GM21526 (cell line): ENCODE measurements around the gene RANBP1.

Source experiments
- ATAC-seq: cut with Tn5 transposase; IDR thresholded peaks from one replicate; pipeline ENCODE4 v1.9.1; 2021; ENCODE audit warnings: moderate library complexity; ENCODE audit not compliant: unreplicated experiment, low FRiP score

RANBP1 gene

DNA sequence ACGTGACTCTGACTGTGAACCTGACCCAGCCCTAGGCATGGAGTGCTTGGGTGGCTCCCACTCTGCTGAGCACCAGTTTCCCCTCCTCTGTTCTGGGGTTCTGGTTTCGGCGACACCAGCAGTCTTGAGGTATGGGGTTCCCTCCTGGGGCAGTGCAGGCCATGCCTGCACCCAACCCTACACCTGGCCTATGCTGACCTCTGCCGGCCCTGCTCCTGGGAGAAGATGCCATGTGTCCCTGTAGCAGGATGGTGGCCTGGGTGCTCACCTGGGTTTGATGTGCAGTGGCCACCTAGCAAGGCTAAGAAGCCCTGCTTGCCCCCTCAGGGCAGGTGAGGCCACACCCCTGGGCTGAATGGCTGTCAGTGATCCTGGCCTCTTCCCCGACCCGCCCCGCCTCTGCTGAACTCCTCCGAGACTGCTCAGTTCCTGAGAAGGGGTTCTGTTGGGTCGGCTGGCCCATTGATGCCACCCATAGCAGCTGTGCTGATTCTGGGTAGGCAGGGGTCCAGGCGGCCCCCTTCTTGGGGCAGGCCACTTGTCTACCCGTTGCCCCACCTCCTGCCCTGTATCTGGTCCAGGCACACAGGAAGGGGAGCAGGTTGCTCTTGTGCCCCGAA, 18.1 kb downstream of the RANBP1 start:
- ATAC-seq, result no peak

DNA sequence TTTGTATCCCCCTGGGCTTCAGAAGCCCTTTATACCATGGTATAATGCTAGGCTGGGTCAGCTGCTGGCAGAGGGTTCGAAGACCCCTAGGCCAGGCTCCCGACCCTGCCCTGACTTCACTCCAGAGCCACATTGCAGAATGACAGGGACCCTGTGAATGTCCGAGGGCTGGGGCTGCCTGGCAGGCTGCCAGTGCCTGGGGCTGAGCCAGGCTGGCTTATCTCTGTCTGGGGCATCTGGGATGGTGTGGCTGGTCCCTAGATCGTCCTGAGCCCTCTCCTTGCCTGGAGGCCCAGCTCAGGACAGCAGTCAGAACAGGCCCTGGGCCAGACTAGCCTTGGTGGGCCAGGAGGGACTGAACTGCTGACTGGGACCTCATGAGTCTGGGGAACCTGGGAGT, 19.4 kb downstream of the RANBP1 start:
- no peak for ATAC-seq

DNA sequence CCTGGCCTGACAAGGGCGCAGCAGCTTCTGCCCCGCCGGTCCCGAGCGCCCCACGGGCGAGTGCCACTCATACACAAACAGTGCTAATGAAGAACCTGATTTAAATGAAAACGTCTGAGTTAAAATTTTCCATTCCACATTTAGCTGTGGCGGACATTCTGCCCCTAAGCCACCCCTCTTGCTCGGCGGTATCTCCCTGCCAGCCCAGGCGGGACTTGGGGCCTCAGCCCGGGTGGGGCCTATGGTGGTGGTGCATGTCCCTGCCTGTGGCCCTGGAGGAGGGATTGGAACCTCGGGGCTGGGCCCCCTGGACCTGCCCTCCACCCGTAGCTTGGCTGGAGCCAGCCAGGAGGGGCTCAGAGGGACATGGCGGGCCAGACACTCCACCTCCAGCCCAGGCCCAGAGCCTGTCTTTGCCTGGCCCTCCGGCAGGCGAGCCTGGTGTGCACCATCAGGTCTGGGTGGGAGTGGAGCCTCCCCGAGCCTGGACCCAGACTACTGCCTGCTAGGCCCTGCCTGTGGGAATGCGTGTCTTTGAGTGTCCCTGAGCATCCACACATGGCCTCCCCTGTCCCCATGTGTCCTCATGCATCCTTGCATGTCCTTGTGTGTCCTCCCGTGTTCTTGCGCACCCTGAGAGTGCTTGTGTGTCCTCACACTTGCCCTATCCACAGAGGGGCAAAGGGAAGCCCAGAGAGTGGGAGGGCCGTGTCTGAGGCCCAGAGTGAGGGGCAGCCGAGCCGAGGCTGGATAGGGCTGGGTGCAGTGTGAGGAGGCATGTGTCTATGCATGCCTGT, 20.1 kb downstream of the RANBP1 start:
- ATAC-seq, result no peak

DNA sequence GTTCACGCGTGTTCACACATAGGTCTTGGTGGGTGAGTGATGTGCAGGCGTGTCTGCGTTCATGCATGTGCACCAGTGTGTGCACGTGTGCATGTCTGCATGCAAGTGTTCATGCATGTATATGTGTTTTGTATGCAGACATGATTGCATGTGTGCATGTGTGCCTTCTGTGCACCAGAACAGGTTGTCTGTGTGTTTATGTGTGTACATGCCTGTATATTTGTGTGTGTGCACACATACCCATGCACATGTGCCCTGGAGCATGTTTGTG, 20.6 kb downstream of the RANBP1 start:
- ATAC-seq, result no peak

DNA sequence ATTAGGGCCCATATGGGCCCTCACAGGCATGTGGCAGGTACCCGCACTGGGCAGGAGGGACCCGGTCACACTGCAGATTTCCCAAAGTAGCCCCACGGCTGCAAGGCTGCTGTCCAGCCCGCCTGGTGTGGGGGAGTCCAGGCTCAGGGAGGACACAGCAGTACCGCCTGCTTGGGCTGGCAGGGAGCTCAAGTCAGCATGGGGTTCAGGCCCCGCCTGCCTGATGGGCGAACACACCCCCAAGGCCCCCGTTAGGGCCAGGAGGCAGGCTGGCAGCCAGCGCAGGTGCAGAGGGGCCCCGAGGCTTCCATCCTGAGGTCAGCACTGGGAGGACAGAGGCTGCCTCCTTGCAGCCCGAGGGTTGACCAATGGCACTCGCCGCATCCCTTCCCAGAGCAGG, 21.2 kb downstream of the RANBP1 start:
- ATAC-seq, result no peak

DNA sequence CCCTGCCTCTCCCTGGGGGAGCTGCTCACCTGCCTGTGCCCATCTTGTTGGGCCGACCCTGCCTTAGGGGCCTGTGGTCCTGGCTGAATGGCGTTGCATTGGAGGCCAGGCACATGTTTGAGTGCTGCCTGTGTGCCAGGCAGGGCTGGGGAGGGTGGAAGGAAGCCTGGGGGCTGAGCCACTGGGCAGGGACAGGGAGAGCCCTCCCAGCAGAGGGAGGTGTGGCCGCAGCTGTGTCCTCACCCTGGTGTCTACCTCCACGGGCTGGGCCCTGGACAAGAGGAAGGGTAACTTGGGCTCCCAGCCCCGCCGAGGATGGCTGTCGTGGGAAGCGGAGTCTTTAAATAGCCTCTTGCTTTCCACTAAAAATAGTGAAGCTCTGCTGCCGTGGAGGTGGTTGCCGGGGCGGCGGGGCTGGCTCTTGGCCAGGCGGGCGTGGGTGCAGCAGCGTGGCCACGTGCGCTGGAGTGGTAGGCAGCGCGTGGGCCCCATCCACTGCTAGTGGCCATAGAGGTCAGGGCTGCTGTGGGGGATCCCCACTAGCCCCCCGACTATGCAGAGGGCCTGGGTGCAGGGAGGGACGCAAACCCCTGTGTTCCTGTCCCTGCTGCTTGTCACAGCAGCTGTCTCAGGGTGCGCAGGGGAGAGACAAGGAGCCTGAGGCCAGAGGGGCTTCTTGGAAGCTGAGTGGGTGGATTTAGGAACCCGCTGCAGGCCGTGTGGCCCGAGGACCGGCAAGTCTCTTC, 21.9 kb downstream of the RANBP1 start:
- no peak for ATAC-seq

DNA sequence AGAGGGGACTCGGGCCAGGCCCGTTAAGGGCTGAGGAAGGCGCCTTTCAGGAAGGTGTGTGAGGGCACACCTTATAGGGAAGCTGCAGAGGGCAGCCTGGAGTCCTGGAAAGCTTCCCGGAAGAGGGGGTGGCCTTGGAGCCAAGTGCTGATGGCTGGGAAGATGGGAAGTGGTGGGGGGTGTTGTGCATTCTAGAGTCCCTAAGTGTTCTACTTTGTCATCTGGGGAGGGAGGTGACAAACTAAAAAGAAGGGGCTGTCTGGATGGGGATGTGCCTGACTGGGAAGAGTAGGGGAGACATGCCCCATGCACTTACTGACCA, 22.5 kb downstream of the RANBP1 start:
- ATAC-seq, result no peak

DNA sequence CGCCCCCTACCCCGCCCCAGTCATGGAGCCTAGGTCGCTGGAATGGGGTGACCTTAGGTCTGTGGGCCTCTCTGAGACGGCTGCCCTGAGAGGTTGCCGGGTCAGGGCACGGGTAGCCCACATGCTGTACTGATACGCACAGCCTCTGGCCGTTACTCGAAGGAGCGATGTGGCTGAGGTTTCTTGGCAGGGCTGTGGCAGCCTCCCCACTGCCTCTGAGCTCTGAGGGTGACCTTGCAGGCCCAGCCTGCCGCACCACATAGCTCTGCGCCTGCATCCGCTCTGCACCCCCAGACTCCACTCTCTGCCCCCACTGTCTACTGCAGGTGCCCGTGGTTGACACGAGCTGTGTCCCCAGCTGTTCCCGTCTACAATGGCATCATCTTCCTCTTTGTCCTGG, 23.0 kb downstream of the RANBP1 start:
- no peak for ATAC-seq

DNA sequence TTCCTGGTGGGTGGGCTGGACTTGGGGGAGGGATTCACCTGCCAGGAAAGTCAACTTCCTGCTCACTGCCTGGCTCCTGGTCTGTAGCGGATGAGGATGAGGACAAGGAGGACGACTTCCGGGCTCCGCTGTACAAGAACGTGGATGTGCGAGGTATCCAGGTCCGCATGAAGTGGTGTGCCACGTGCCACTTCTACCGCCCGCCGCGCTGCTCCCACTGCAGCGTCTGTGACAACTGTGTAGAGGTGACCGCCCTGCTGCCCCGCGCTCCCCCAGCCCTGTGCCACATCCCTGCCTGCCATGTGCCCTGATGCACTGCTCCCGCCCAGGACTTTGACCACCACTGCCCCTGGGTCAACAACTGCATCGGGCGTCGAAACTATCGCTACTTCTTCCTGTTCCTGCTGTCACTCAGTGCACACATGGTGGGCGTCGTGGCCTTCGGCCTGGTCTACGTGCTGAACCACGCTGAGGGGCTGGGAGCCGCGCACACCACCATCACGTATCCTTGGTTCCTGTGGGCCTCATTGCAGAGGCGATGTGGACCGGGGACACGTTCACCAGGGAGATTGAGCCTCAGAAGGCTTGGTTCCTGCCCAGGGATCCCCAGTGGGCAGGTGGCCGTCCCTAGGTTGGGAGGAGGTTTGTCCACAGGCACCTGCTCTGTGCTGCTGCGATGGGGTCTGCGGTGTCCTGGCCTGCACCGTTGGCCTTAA, 23.6 kb downstream of the RANBP1 start:
- no peak for ATAC-seq

DNA sequence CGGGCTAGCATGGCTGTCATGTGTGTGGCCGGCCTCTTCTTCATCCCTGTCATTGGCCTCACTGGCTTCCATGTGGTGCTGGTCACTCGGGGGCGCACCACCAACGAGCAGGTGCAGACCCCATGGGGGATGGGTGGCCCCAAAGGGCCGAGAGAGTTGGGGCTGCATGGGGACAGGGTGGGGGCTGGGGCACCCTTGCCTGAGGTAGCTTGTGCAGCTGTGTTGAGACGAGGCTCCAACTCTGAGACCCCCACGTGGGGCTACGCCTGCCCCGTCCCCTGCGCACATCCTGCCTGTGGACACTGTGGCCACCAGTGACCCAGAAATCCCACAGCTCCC, 24.2 kb downstream of the RANBP1 start:
- no peak for ATAC-seq

DNA sequence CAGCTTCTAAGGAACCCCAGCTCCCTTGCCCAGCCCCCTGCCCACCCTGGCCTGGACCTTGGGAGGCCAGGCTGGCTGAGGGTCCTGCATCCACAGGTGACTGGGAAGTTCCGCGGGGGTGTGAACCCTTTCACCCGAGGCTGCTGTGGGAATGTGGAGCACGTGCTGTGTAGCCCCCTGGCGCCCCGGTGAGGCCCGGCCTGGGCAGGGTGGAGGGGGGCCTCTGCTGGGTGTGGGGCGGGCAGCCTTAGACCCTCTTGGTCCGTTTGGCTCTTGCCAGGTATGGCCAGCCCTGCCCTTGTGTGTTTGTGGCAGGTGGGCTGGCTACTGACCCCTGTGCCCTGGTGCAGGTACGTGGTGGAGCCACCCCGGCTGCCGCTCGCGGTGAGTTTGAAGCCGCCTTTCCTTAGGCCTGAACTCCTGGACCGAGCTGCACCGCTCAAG, 24.6 kb downstream of the RANBP1 start:
- ATAC-seq, result no peak

DNA sequence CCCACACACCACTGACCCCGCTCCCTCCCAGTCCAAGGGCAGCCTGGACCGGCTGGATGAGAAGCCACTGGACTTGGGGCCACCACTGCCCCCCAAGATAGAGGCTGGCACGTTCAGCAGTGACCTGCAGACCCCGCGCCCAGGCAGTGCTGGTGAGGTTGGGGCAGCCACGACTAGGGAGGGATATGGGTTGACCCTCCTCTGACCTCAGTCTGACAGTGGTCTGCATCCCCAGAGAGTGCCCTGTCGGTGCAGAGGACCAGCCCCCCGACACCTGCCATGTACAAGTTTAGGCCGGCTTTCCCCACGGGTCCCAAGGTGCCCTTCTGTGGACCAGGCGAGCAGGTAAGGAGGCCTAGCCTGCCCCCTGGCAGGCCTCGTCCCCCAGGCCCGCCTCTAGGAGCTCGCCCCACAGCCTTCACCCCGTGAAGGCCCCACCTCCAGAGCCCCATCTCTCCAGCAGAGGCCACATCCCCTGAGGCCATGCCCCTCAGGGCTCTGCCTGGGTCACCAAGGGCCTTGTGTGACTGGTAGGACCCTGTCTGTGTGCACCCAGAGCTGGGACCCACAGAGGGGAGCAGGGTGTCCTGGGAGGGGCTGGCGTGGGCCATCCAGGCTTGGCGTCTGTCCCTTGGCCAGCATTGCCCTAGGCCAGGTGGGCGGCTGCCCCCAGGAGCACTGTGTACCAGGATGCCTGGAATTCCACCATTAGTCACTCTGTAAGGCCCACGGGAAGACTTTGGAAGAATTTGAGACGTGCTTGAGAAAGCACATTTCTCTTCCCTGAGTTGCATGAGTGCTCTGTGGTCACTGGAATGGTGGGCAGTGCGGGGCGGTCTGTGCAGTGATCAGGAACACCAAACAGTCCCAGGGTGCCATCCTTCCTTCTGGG, 25.5 kb downstream of the RANBP1 start:
- no peak for ATAC-seq

DNA sequence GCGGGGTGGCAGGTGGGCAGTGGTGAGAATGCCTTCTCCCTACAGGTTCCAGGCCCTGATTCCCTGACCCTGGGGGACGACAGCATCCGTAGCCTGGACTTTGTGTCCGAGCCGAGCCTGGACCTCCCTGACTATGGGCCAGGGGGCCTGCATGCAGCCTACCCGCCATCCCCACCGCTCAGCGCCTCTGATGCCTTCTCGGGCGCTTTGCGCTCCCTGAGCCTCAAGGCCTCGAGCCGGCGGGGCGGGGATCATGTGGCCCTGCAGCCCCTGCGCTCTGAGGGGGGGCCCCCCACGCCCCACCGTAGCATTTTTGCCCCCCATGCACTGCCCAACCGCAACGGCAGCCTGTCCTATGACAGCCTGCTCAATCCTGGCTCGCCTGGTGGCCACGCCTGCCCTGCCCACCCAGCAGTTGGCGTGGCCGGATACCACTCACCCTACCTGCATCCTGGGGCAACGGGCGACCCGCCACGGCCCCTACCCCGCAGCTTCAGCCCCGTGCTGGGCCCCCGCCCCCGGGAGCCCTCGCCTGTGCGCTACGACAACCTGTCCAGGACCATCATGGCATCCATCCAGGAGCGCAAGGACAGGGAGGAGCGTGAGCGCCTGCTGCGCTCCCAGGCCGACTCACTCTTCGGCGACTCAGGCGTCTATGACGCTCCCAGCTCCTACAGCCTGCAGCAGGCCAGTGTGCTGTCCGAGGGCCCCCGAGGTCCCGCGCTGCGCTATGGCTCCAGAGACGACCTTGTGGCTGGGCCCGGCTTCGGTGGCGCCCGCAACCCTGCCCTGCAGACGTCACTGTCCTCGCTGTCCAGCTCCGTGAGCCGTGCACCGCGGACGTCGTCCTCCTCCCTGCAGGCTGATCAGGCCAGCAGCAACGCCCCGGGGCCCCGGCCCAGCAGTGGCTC, 27.1 kb downstream of the RANBP1 start:
- ATAC-seq, result no peak

DNA sequence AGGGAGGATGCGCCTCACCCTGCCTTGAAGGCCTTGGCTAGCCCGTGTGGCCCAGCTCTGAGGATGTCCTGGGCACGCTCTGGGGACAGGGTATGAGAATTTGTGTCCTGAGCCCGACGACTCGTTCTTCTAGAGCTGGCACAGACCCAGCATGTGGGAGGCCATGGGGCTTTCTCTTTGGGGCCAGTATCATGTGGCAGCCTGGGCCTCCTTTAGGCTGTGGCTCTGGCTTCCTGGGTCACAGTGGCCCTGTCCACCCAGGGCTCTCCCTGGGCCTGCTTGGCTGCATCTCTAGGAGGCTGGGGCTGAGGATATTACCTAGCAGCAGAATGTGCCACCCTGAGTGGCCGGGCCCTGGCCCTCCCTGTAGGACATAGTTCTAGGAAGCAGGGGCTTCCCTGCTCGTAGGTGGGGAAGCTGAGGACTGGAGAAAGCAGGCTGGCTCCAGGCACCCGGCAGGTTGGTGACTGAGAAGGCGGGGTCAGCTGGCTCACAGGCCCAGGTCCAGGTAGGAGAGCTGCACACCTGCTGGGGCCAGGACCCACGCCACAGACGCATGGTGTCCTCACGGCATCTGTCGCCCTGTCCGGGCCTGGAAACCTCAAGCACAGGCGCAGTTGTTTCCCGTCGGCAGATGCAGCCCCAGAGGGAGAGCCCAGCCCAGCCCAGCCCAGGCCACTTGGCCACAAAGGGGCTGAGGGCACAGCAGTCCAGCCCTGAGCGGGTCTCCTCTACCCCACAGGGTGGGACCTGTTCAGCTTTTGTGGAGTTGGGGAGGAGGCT, 28.2 kb downstream of the RANBP1 start:
- no peak for ATAC-seq

DNA sequence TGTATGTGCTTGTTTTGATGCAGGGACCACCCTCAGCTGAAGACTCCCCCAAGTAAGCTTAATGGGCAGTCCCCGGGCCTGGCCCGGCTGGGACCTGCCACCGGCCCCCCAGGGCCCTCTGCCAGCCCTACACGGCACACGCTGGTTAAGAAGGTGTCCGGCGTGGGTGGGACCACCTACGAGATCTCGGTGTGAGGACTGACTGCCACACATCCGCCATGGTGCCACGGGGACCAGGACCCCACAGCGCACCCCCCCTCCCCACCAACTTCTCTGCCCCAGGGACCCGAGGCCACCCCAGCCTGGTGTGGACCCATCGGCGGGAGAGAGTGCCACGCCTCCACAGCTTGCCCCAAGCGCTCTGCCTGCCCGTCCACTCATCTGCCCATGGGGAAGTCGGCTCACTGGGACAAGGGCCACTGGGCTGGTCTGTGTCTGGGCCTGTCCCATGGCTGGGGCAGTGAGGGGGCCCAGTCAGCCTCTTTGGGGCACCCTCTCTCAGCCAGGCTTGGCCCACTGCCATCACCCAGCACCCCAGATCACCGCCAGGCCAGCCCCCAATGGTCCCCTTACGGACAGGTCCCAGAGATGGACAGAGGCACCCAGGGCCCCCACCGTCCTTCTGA, 29.4 kb downstream of the RANBP1 start:
- ATAC-seq, result no peak

DNA sequence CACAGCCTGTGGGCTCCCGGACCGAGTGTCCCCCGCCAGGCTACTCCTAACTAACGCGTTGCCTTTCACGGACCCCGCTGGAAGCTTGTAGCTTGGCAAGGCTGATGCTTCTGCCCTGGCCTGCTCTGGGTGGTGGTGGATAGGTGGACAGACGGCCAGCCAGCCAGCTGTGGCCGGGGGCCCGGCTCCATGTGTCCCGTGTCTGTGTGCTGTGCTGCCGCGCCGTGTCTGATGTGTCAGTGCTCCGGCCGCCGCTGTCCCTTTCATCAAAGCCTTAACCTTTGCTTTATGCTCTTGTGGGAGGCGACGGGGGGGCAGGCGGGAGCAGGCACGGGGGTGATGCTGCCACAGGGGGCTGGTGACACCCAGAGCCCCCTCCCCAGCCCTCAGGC, 29.9 kb downstream of the RANBP1 start:
- ATAC-seq, result no peak

DNA sequence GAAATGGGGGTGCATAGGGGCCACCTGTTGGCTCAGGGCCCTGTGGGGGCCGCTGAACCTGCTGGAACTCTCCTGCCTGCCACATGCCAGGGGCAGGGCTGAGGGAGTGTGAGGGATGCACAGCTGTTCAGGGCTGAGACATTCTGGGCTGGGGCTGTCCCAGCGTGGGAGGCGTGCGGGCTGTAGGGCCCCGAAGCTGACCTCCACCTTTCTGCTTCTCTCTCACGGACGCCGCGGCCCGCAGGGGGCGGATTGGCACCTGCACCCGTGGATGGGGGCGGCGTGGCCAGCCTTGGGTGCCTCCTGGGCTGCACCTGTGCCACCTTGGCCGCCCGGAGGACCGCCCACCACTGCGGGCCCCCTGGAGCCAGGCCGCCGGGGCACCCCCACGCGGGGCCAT, 30.9 kb downstream of the RANBP1 start:
- ATAC-seq, result no peak

DNA sequence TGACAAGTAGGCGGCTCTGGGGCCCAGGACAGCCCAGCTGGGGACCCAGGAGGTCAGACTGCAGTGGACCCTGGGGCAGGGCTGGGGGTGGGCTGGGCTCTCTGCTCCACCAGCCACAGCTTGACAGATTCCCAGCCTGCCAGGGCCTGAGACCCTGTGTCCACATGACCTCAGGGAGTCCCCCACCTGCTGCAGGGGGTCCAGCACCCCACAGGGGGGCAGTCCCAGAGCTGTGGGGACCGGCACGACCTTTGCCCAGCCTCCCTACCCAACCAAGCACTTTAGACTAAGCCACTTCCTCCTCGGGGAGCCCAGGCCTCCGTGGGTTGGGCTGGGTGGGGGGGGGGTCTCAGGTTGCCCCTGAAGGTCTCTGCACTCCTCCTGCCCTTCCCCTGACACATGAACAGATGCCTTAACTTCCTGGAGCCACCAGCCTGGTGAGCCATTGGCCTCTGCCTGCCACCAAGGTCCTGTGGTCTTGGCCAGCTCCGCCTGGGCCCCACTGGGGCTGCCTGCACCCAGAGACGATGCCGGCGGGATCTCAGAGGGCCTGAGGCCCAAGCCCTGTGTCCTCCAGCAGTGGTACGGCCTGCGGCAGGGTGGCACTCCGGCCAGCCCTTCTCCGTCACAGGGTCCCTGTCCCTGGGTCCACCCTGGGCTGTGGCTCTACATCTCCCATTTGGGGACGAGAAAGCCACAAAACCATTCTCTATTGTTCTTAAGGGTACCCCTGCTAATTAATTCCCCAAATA, 31.5 kb downstream of the RANBP1 start:
- no peak for ATAC-seq
